Activated naive CD4-positive, alpha-beta T cell treated with anti-CD3 and anti-CD28 coated beads, Interleukin-2, amount 50 U/mL, for 16 hours (primary cell): ENCODE data around the gene HSPA8.
"Not testable (repeated sequence)": the region's sequence is repeated elsewhere in the genome, so short reads cannot be mapped to it uniquely, and the experiment has no call there.

Experiments used
- DNase-seq: peaks from one replicate; pipeline ENCODE4 v3.0.0-alpha.2; 2020

HSPA8 gene

DNA sequence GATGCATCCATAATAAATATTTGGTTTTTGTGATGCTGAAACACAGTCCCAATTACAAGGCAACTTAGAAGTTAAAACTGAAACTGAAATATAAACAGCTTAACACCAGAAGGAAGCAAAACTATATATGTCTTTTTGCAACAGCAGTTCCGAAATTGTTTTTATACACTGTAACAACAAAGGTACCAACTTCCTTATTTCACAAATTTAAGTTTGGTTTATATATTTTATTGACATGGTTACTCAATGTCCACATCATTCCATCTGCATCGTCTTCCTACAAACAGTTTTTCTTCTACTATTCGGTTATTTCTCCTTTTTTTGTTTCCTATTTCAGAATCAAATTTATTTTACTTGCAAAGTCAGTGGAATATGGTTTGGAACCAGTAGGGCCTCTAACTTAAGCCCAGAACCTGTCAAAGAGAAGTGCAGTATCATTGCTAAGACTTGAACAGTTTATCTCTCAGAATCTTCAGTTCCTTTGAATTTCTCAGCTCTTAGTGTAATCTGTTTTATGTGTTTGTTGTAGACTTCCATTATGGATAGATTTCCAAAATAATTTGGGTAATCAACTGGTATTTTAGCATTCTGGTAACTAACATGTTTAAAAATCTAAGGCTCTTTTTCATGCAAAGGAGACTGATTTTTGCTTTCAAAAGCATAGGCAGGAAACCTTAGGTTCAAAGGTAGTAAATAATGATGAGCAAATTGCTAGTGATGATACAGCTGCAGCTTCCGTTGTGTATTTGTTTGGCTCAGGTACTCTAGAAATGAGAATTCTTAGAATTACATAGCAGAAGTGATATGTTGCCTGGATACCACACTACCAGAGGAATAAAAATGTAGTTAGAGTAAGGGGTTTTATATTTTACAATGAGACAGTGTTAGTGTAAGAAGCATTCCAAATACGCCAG lies 8.2 kb upstream of the HSPA8 start:
- no peak for DNase-seq

- DNase-seq, result no peak
These were observed 3.7 kb upstream of the HSPA8 start for GRCh38 chr11:123065621-123066020.

- DNase-seq, result no peak
These were observed 2.1 kb upstream of the HSPA8 start for GRCh38 chr11:123063826-123064657.

DNA sequence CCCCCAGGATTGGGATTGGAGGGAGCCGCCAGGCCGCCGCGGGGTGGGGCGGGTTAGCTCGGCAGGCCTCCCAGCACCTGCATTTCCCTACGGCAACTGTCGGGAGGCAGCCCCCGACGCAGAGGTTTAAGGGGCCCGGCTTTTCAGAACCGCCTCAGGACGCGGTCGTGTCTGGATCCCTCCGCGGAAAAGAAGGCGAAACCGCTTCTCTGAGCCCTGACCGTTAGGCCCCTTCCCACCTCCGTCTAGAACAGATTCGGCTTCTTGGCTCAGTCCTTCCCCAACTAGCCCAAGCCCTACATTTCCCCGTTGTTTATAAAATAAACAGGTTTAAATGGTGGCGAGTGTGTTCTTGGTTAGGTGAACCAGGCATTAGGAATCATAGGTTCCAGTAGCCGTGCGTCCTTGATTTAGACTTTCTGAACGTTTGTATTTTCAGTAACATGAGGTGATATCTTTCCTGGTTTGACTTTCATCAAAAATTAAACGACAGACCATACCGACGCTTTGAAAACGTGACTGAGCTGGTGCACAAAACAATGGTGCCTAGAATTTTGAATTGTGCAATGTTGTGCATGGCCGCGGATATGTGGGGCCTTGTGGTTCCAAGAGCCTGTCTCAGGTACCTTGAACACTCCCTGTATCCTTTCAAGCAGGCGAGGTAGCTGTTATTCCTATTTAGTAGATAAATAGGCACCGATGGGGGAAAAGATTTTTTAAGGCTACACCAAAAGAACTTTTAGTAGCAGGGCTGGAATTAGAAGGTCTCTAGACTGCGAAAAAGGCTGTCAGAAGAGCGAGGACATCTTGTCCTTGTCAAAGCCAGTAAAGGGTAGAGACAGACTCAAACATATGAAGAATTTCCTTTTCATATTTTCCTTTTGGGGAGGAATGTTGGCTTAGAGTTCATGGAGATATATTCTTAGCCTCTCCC lies 1.2 kb upstream of the HSPA8 start:
- peak; percentile 39 for DNase-seq

DNA sequence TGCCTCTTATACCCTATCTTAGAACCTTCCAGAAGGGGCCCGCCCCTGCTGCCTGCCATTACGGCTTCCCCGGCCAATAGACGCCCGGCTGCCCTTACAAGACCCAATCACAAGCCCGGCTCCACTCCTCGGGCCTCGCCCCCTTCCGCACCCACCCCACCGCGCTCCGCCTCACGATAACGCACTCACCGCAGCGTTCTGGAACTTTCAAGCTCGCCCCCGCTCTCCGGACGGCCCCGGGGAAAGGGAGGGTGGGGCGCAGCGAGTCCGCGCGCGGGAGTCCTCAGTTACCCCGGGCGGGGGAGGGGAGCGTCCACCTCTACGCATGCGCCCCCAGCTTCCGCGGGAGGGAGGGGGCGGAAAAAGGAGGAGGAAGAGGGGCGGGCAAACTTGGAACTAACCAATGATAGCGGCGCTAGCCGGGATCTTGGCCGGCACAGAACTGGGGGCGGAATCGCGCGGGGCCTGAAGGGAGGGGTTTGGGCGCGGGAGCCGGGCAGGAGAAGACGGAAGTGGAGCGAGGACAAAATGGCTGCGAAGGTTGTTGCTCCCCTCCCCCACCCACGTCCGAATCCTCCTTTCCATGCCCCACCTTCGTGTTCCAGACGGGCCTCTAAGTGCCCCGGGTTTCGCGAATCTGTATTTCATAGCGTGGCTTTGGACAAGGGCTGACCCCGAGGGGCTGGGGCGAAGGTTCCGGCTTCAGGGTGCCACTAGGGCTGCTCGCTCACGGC lies 389 bp upstream of the HSPA8 start:
- DNase-seq, result peak; percentile 100

GRCh38 chr11:123060277-123061000 lies 1.5 kb downstream of the HSPA8 start:
- DNase-seq, result peak; percentile 34

- not testable (repeated sequence) for DNase-seq
These were observed 2.7 kb downstream of the HSPA8 start for GRCh38 chr11:123059041-123059920.

GRCh38 chr11:123057661-123058305 lies 4.2 kb downstream of the HSPA8 start:
- no peak for DNase-seq

- DNase-seq, result no peak
These were observed 5.0 kb downstream of the HSPA8 start for GRCh38 chr11:123056835-123057491.

DNA sequence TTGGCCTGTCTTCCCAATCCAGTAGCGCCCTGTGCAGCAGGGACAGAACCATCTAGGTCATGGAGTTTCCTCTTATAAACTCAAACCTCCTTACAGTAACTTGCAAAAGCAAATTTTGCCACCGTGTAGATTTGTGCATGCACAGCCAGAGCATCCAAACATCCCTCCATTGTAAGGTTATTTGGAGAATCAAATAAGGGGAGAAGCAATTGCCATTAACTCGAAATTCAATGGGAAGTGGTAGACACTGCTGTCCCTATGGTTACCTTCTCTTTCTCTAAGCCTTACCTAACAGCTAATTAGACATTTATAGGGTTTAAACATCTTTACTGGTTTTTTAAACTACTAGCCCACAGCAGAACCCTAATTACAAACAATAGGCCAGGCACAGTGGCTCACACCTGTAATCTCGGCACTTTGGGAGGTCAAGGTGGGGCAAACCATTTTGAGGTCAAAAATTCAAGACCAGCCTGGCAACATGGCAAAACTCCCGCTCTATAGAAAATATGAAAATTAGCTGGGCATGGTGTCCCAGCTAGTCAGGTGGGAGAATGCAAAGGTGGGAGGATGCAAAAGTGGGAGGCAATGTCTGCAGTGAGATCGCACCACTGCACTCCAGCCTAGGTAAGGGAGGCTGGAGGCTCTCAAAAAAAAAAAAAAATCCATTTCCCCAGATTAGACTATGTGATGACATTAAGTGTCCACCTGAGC lies 6.6 kb downstream of the HSPA8 start:
- no peak for DNase-seq

DNA sequence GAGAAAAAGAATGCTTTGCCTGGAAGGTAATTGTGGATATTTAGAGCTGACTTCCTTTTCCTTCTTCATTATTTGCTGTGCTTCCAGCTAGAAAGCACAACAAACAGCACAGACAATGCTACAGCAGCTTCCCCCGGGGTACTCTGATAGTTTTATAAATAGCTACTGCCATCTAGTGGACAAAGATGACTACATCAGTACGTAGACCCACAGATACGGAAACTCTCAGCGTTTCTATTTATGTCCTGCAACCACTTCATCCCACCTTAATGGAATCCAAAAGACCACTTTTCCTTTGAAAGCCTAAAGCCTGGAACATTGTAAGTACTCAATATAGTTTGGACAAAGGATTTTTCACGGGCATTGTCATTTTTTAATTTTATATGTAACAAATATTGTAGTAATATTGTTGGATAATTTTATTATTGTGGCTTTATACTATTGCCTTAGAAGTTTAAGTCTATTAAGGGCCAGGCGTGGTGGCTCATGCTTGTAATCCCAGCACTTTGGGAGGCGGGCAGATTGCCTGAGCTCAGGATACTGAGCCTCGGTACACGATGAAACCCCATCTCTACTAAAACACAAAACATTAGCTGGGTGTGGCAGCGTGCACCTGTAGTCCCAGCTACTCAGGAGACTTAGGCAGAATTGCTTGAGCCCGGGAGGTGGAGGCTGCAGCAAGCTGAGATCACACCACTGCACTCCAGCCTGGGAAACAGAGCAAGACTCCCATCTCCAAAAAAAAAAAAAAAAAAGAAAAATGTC lies 7.5 kb downstream of the HSPA8 start:
- no peak for DNase-seq

DNA sequence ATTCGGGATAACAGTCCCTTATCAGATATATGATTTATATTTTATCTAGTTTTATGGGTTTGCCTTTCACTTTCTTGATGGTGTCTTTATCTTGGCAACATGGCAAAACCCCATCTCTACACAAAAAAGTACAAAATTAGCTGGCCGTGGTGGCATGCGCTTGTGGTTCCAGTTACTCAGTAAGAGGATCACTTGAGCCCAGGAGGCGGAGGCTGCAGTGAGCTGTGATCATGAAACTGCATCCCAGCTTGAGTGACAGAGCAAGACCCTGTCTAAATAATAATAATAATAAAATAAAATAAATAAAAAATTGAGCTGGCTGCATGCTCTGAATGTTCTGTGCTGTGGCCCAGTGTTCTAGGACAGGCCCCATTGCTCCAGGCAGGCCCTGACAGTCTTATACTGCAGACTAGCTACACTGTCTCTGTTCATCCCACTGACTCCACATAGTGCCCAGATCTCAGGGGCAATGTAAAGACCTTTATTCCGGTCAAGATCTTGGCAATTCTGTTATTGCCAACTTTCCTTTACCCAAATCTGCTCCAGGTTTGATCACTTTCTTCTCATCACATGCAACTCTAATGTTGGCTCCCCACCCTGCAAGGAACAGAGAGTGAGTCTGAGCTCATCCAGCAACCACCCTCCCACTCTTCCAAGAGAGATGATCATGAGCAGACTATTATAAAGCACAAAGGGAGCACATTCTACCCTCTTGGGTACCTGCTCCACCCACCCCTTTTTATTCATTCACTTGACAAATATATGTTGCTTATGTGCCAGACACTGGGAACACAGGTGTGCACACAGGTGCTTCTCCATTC lies 8.8 kb downstream of the HSPA8 start:
- no peak for DNase-seq

- no peak for DNase-seq
These were observed 10.3 kb downstream of the HSPA8 start for GRCh38 chr11:123051634-123052033.

GRCh38 chr11:123051146-123051545 lies 10.8 kb downstream of the HSPA8 start:
- DNase-seq, result no peak

DNA sequence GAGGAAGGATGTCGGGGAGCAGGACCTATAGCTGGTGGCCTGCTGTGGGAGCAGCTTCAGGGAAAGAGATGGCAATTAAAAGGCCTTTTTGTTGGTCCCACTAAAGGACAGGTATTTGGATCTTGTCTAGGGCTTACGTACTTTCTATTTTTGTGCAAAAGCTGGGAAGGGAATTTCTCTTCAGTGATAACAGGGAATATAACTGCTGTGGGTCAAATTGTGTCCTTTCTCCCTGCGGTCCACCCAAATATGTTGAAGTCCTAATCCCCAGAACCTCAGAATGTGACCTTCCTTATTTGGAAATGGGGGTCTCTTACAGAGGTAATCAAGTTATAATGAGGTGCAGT lies 14.0 kb downstream of the HSPA8 start:
- DNase-seq, result no peak

- no peak for DNase-seq
These were observed 14.5 kb downstream of the HSPA8 start for GRCh38 chr11:123047266-123047946.
